ENCODE measurements around the gene ITPR2. TPM values are rescaled to one million over a fixed set of nuclear protein-coding genes. Genes with fewer than 3 reads are reported as not detected.

Gene ITPR2
- total RNA-seq, 4 donors from 2014 or later = 32.6 to 49.8 (median 39.9) TPM

DNA sequence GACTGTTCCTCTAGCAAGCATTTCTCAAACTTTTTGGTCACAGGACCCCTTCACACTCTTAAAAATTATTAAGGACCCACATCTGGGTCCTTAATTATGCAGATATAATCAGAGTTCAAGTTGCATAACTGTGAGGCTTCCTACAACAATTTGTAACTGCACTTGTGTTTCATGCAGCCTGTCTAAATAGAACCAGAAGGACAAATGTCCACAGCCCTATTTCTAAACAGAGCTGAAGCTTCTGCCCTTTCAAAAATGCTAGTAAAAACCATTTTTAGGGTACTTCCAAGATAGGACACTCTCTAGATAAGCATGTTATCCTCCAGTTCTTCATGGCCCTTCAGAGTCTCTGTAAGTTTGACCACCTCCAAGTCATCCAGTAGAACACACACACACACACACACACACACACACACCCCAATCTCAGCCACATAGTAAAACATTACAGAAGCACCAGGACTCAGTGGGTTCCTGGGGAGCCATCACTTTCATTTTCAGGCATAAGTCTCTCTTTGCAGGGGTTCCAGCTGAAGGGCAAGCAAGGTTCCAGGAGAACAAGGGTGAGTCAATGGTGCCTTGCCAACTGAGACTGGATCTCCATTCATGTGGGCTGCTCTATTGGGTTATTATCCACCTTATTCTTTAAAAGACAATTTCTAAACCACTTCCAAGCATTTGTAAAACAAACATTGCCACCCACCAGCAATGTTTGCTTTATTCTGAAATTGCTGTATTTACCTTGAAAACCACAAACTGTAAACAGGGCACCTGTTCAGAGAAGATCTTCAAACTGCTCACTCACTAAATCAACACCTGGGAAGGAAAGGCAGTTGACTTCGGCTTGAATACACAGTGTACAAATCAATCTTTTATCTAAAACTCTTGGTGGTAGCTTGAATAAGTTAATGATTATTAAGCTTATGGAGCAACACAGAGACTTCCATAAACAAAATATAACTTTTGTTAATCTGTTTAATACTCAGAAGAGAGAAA, 64.1 kb downstream of the ITPR2 start:
- Histone ChIP-seq H3K27ac (no peak overlapping the region), H3K9me3 (peaks cover 0 to 8% (median 0%) of the 10 kb centered on the region in 4 donors), H3K27me3 (no peaks in the 10 kb centered on the region), H3K36me3 (no peaks in the 10 kb centered on the region), H3K4me3 (no peak overlapping the region), H3K4me1 (peaks cover 0 to 10% (median 3%) of the 10 kb centered on the region in 4 donors)
- TF ChIP-seq EP300 (IDR thresholded peaks at IDR 0.05) (no peak), POLR2A (IDR thresholded peaks at IDR 0.05) (no peak)
- TF ChIP-seq, protein P1, sequence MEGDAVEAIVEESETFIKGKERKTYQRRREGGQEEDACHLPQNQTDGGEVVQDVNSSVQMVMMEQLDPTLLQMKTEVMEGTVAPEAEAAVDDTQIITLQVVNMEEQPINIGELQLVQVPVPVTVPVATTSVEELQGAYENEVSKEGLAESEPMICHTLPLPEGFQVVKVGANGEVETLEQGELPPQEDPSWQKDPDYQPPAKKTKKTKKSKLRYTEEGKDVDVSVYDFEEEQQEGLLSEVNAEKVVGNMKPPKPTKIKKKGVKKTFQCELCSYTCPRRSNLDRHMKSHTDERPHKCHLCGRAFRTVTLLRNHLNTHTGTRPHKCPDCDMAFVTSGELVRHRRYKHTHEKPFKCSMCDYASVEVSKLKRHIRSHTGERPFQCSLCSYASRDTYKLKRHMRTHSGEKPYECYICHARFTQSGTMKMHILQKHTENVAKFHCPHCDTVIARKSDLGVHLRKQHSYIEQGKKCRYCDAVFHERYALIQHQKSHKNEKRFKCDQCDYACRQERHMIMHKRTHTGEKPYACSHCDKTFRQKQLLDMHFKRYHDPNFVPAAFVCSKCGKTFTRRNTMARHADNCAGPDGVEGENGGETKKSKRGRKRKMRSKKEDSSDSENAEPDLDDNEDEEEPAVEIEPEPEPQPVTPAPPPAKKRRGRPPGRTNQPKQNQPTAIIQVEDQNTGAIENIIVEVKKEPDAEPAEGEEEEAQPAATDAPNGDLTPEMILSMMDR (IDR thresholded peaks at IDR 0.05) = no peak
- DNase-seq (ENCODE audit: low spot score in 2 of 2) = no peak
- 88 to 92% methylated on average over 1 of the region's 1 CpG for whole genome bisulfite sequencing, 2 donors

DNA sequence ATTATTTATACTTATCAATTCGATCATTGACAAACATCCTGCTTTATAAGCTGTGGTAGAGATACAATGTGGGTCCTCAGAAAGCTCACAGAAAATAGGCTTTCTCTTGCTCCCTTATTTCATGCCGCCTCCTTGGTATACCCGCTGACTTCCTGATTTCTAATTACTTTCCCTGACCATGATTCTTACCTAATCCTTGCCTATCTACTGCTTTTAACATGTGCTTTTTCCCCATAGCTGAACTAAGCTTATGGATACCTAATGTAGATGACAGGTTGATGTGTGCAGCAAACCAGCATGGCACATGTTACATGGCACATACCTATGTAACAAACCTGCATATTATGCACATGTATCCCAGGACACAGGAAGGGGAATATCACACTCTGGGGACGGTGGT, 65.1 kb downstream of the ITPR2 start:
- Histone ChIP-seq H3K9me3 (peaks cover 0 to 9% (median under 1%) of the 10 kb centered on the region in 4 donors), H3K36me3 (no peaks in the 10 kb centered on the region), H3K27me3 (no peaks in the 10 kb centered on the region), H3K27ac (no peak overlapping the region), H3K4me3 (no peak overlapping the region), H3K4me1 (peaks cover 0 to 10% (median 3%) of the 10 kb centered on the region in 4 donors)
- 90% methylated on average over 4 of the region's 4 CpGs for WGBS, 2 donors
- no peak for DNase-seq (ENCODE audit: low spot score in 2 of 2)
- TF ChIP-seq POLR2A (IDR thresholded peaks at IDR 0.05) (no peak), EP300 (IDR thresholded peaks at IDR 0.05) (no peak)
- TF ChIP-seq, protein P1 (IDR thresholded peaks at IDR 0.05) = no peak

DNA sequence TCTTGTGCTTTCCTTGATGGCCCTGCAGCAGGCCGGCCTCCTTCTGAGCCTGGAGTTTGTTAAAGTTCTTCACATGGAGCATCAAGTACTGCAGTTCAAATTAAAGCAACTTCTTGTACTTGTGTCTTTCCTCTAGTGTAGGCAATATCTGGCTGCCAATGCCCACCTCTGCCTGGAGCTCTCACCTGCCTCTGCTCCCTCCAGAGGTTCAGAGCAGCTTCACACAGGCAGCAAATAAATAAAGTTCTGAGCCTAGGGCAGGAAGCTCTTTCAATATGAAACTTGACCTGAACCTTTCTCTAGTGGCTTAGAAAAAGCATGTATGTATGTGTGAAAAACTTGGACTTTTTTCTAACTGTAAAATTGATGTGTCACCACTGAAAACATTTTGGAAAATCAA, 65.9 kb downstream of the ITPR2 start:
- Histone ChIP-seq H3K9me3 (peaks cover 0 to 16% (median 6%) of the 10 kb centered on the region in 4 donors), H3K4me1 (peaks cover 0 to 10% (median 3%) of the 10 kb centered on the region in 4 donors), H3K27ac (no peak overlapping the region), H3K36me3 (no peaks in the 10 kb centered on the region), H3K4me3 (no peak overlapping the region), H3K27me3 (no peaks in the 10 kb centered on the region)
- 91 to 93% methylated on average over 1 of the region's 1 CpG for WGBS, 2 donors
- TF ChIP-seq EP300 (IDR thresholded peaks at IDR 0.05) = no peak
- TF ChIP-seq, protein P1 (IDR thresholded peaks at IDR 0.05) = no peak
- no peak for TF ChIP-seq POLR2A (IDR thresholded peaks at IDR 0.05)
- DNase-seq (ENCODE audit: low spot score in 2 of 2) = no peak

DNA sequence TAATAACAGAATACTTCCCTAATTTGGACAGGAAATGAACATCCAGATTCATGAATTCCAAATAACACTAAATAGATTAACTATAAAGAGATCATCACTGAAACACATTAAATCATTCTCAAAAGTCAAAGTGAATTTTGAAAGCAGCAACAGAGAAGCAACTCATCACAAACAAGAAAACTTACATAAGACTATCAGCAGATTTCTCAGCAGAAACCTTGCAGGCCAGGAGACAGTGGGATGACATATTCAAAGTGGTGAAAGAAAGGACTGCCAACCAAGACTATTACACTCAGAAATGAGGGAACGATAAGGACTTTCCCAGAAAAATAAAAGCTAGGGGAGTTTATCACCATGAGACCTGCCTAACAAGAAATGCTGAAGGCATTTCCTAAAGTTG, 70.8 kb downstream of the ITPR2 start:
- H3K4me3 ChIP-seq = no peak overlapping the region
- H3K27me3 ChIP-seq = no peaks in the 10 kb centered on the region
- peaks cover 0 to 31% (median 9%) of the 10 kb centered on the region in 4 donors for H3K9me3 ChIP-seq
- H3K36me3 ChIP-seq = no peaks in the 10 kb centered on the region
- no peaks in the 10 kb centered on the region for H3K4me1 ChIP-seq
- TF ChIP-seq POLR2A (IDR thresholded peaks at IDR 0.05) (no peak), EP300 (IDR thresholded peaks at IDR 0.05) (no peak)
- TF ChIP-seq, protein P1 (IDR thresholded peaks at IDR 0.05) = no peak
- no peak overlapping the region for H3K27ac ChIP-seq
- DNase-seq (ENCODE audit: low spot score in 2 of 2) = no peak
- 91 to 100% methylated on average over 1 of the region's 1 CpG for WGBS, 2 donors

DNA sequence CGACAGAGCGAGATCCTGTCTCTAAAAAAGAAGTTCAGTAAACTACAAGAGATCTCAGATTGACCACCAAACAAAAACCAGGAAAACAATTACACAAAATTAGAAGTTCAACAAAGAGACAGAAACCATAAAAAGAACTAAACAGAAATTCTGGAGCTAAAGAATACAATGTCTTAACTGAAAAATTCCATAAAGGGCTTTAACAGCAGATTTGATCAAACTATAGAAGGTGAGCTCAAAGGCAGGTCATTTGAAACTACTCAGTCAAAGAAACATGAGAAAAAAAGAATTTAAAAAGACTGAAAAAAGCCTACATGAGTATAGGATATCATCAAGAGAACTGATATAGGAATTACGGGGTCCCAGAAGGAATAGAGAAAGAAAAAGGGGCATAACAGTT, 71.2 kb downstream of the ITPR2 start:
- no peaks in the 10 kb centered on the region for H3K4me1 ChIP-seq
- peaks cover 0 to 31% (median 9%) of the 10 kb centered on the region in 4 donors for H3K9me3 ChIP-seq
- TF ChIP-seq EP300 (IDR thresholded peaks at IDR 0.05) (no peak), POLR2A (IDR thresholded peaks at IDR 0.05) (no peak)
- TF ChIP-seq, protein P1 (IDR thresholded peaks at IDR 0.05) = no peak
- H3K36me3 ChIP-seq = no peaks in the 10 kb centered on the region
- no peaks in the 10 kb centered on the region for H3K27me3 ChIP-seq
- no peak overlapping the region for H3K27ac ChIP-seq
- DNase-seq (ENCODE audit: low spot score in 2 of 2) = no peak
- no peak overlapping the region for H3K4me3 ChIP-seq
- 95 to 98% methylated on average over 3 of the region's 3 CpGs for WGBS, 2 donors

All from tibial nerve (tissue), 4 donors.